ENCODE measurements around the gene TEK.

The TEK gene

GRCh38 chr9:27179245-27179865 lies 70.3 kb downstream of the TEK start:
- no peak for DNase-seq (ENCODE audit: low read depth)

GRCh38 chr9:27181381-27181780 lies 72.4 kb downstream of the TEK start:
- peak; percentile 56 for DNase-seq (ENCODE audit: low read depth)

- no peak for DNase-seq (ENCODE audit: low read depth)
Observed at GRCh38 chr9:27182421-27182820, 73.4 kb downstream of the TEK start.

GRCh38 chr9:27183131-27183530 lies 74.1 kb downstream of the TEK start:
- no peak for DNase-seq (ENCODE audit: low read depth)

GRCh38 chr9:27183701-27184100 lies 74.7 kb downstream of the TEK start:
- no peak for DNase-seq (ENCODE audit: low read depth)

GRCh38 chr9:27184556-27185351 lies 75.7 kb downstream of the TEK start:
- DNase-seq (ENCODE audit: low read depth) = no peak

GRCh38 chr9:27188426-27188825 lies 79.4 kb downstream of the TEK start:
- DNase-seq (ENCODE audit: low read depth) = no peak

GRCh38 chr9:27189426-27189825 lies 80.4 kb downstream of the TEK start:
- DNase-seq (ENCODE audit: low read depth) = no peak

GRCh38 chr9:27192291-27192960 lies 83.4 kb downstream of the TEK start:
- DNase-seq (ENCODE audit: low read depth) = no peak

- DNase-seq (ENCODE audit: low read depth) = no peak
Observed at GRCh38 chr9:27193886-27194285, 84.9 kb downstream of the TEK start.

- peak; percentile 65 for DNase-seq (ENCODE audit: low read depth)
Observed at GRCh38 chr9:27194401-27195091, 85.5 kb downstream of the TEK start.

GRCh38 chr9:27195191-27195590 lies 86.2 kb downstream of the TEK start:
- no peak for DNase-seq (ENCODE audit: low read depth)

GRCh38 chr9:27196383-27196782 lies 87.4 kb downstream of the TEK start:
- no peak for DNase-seq (ENCODE audit: low read depth)

- no peak for DNase-seq (ENCODE audit: low read depth)
Observed at GRCh38 chr9:27198190-27198589, 89.2 kb downstream of the TEK start.

GRCh38 chr9:27202056-27202455 lies 93.0 kb downstream of the TEK start:
- DNase-seq (ENCODE audit: low read depth) = no peak

GRCh38 chr9:27203783-27204182 lies 94.8 kb downstream of the TEK start:
- no peak for DNase-seq (ENCODE audit: low read depth)

GRCh38 chr9:27204578-27204977 lies 95.6 kb downstream of the TEK start:
- DNase-seq (ENCODE audit: low read depth) = no peak

GRCh38 chr9:27205198-27205597 lies 96.2 kb downstream of the TEK start:
- no peak for DNase-seq (ENCODE audit: low read depth)

- DNase-seq (ENCODE audit: low read depth) = no peak
Observed at GRCh38 chr9:27206041-27206440, 97.0 kb downstream of the TEK start.

- no peak for DNase-seq (ENCODE audit: low read depth)
Observed at GRCh38 chr9:27209034-27209433, 100.0 kb downstream of the TEK start.

- DNase-seq (ENCODE audit: low read depth) = no peak
Observed at GRCh38 chr9:27210588-27210987, 101.6 kb downstream of the TEK start.

GRCh38 chr9:27212191-27212590 lies 103.2 kb downstream of the TEK start:
- no peak for DNase-seq (ENCODE audit: low read depth)

- no peak for DNase-seq (ENCODE audit: low read depth)
Observed at GRCh38 chr9:27212621-27213020, 103.6 kb downstream of the TEK start.
